GM10266 (cell line): ENCODE results near the gene MDM2.
"Not testable (repeated sequence)": the region's sequence is repeated elsewhere in the genome, so short reads cannot be mapped to it uniquely, and the experiment has no call there.

Source experiments
- DNase-seq: peaks from one replicate; pipeline ENCODE4 v3.0.0; 2012; ENCODE audit errors: extremely low spot score
- TF ChIP-seq, protein P1 (sequence below): IDR thresholded peaks from 2 replicates; pipeline ENCODE4 v1.5.1; 2012; ENCODE audit warnings: mild to moderate bottlenecking, low read depth; ENCODE audit not compliant: control insufficient read depth, insufficient read depth; ENCODE audit errors: missing control alignments

The MDM2 gene

DNA sequence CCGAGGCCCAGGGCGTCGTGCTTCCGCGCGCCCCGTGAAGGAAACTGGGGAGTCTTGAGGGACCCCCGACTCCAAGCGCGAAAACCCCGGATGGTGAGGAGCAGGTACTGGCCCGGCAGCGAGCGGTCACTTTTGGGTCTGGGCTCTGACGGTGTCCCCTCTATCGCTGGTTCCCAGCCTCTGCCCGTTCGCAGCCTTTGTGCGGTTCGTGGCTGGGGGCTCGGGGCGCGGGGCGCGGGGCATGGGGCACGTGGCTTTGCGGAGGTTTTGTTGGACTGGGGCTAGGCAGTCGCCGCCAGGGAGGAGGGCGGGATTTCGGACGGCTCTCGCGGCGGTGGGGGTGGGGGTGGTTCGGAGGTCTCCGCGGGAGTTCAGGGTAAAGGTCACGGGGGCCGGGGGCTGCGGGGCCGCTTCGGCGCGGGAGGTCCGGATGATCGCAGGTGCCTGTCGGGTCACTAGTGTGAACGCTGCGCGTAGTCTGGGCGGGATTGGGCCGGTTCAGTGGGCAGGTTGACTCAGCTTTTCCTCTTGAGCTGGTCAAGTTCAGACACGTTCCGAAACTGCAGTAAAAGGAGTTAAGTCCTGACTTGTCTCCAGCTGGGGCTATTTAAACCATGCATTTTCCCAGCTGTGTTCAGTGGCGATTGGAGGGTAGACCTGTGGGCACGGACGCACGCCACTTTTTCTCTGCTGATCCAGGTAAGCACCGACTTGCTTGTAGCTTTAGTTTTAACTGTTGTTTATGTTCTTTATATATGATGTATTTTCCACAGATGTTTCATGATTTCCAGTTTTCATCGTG, 612 bp downstream of the MDM2 start:
- TF ChIP-seq, protein P1, sequence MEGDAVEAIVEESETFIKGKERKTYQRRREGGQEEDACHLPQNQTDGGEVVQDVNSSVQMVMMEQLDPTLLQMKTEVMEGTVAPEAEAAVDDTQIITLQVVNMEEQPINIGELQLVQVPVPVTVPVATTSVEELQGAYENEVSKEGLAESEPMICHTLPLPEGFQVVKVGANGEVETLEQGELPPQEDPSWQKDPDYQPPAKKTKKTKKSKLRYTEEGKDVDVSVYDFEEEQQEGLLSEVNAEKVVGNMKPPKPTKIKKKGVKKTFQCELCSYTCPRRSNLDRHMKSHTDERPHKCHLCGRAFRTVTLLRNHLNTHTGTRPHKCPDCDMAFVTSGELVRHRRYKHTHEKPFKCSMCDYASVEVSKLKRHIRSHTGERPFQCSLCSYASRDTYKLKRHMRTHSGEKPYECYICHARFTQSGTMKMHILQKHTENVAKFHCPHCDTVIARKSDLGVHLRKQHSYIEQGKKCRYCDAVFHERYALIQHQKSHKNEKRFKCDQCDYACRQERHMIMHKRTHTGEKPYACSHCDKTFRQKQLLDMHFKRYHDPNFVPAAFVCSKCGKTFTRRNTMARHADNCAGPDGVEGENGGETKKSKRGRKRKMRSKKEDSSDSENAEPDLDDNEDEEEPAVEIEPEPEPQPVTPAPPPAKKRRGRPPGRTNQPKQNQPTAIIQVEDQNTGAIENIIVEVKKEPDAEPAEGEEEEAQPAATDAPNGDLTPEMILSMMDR, result no peak
- peak; percentile 83 for DNase-seq

- TF ChIP-seq, protein P1, result no peak
- DNase-seq, result no peak
These were observed 1.4 kb downstream of the MDM2 start for GRCh38 chr12:68809190-68810026.

DNA sequence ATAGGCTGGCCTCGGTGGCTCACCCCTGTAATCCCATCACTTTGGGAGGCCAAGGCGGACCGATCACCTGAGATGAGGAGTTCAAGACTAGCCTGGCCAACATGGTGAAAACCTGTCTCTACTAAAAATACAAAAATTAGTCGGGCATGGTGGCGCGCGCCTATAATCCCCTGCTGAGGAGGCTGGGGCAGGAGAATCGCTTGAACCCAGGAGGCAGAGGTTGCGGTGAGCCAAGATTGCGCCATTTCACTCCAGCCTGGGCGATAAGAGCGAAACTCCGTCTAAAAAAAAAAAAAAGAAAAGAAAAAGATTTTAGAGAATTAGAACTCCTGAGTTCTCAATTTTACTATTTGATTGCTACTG, 2.0 kb downstream of the MDM2 start:
- not testable (repeated sequence) for DNase-seq

DNA sequence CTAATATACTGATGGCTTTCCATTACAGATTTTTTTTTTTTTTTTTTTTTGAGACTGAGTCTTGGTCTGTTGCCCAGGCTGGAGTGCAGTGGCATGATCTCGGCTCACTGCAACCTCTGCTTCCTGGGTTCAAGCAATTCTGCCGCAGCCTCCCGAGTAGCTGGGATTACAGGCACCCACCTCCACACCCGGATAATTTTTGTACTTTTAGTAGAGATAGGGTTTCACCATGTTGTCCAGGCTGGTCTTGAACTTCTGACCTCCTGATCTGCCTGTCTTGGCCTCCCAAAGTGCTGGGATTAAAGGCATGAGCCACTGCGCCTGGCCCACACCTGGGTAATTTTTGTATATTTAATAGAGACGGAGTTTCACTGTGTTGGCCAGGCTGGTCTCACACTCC, 3.6 kb downstream of the MDM2 start:
- DNase-seq, result not testable (repeated sequence)

GRCh38 chr12:68812553-68813241, 4.7 kb downstream of the MDM2 start:
- TF ChIP-seq, protein P1, result no peak
- no peak for DNase-seq

DNA sequence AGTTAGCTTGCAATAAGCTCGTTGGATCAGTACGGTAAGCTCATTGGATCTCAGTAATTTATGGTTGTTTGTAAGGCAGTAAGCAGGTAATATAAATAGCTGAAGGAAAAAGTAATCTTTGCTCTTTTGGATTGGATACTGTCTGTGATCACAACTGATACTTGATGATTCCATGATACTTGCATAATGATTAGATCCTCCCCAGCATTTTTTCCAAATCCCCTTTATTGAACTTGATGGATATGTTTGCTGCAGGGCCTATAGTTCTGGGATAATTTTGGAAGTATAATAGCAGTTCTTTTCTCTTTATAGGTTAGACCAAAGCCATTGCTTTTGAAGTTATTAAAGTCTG, 5.2 kb downstream of the MDM2 start:
- no peak for DNase-seq
- TF ChIP-seq, protein P1, result no peak

DNA sequence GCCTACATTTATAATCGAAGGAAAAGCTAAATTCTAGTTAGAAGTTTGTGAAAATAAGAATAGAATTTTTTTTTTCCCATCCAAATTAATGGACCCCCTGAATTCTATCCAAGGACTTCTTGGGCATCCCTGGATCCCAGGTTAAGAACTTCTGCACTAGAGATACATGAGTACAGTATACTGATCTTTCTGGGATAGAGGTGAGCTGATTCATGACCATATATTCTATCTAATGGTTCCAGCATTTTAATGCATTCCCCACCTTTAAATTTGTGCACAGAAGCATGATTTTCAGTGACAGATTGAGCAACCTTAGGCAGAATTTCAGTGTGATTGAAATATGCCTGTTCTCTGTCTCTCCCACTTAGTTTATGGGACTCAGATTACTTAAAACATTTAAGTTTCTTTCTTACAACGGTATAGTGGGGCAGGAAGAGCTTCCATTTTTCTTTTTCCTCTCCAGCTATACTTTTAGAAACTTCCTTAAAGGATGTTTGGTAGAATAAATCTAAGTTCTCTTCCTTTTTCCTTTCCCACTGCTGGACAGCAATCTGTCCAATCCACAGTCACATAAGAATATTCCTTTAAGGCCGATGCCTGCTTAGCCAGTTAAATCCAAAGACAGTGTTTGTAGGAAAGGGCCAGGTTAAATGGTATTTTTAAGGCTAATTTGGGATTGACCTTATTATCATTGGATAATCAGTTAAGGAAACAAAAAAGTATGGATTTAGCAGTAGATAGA, 6.7 kb downstream of the MDM2 start:
- TF ChIP-seq, protein P1, result no peak
- DNase-seq, result no peak
